Vagina (tissue), 2 donors: ENCODE measurements around the gene TDRD9. TPM values are rescaled to one million over a fixed set of nuclear protein-coding genes. Genes with fewer than 3 reads are reported as not detected.

Experiments used
- DNase-seq, 2 donors: peaks; one replicate each; pipeline ENCODE4 v3.0.0-alpha.2; 2017; ENCODE audit errors: extremely low spot score in 2 of 2
- H3K27ac ChIP-seq: fragments of 200-600 bp; sonication (generic); one replicate; pipeline ENCODE4 v1.5.1; 2019
- H3K27me3 ChIP-seq: fragments of 200-600 bp; sonication (generic); one replicate; pipeline ENCODE4 v1.5.1; 2019
- H3K36me3 ChIP-seq, 2 donors: fragments of 200-600 bp; sonication (generic); one replicate each; pipeline ENCODE4 v1.5.1; 2017 to 2019
- H3K4me1 ChIP-seq: fragments of 200-600 bp; sonication (generic); one replicate; pipeline ENCODE4 v1.5.1; 2019
- H3K4me3 ChIP-seq, 2 donors: fragments of 200-600 bp; sonication (generic); 1 replicate in 1 of 2; 2 replicates in 1 of 2; pipeline ENCODE4 v1.5.1; 2016 to 2019
- H3K9me3 ChIP-seq: fragments of 200-600 bp; sonication (generic); one replicate; pipeline ENCODE4 v1.5.1; 2019
- CTCF ChIP-seq, 3 experiments: fragments of 450-650 bp in 2 of 3; fragments of 200-600 bp in 1 of 3; sonication (generic) in 1 of 3; IDR thresholded peaks; one replicate each; pipeline ENCODE4 v1.5.1; 2017 to 2019; ENCODE audit warnings: antibody characterized with exemption in 3 of 3, mild to moderate bottlenecking in 2 of 3, moderate library complexity in 2 of 3
- POLR2A ChIP-seq, 2 donors: fragments of 450-650 bp; IDR thresholded peaks; one replicate each; pipeline ENCODE4 v1.6.1; 2017; ENCODE audit warnings: antibody characterized with exemption in 2 of 2, mild to moderate bottlenecking in 2 of 2, moderate library complexity in 2 of 2
- POLR2AphosphoS5 ChIP-seq, 2 donors: sonication (generic); formaldehyde crosslinking; IDR thresholded peaks; one replicate each; pipeline ENCODE4 v1.9.0; 2017; ENCODE audit warnings: antibody characterized with exemption in 2 of 2, mild to moderate bottlenecking in 2 of 2, low read depth in 1 of 2; ENCODE audit not compliant: insufficient read depth in 1 of 2
- intact Hi-C: fragments of 100-400 bp; cut with DNase I; formaldehyde crosslinking; loops from one replicate; pipeline ENCODE4 v1.15.1; 2023
- total RNA-seq: library from RNA; depleted of rRNA; stranded (reverse); fragments of >200 nt; gene quantifications from one replicate; pipeline ENCODE4 v1.2.3, GENCODE V29; 2016

TDRD9 gene
- total RNA-seq, 1 donor from 2014 or later = 0.74 TPM

DNA sequence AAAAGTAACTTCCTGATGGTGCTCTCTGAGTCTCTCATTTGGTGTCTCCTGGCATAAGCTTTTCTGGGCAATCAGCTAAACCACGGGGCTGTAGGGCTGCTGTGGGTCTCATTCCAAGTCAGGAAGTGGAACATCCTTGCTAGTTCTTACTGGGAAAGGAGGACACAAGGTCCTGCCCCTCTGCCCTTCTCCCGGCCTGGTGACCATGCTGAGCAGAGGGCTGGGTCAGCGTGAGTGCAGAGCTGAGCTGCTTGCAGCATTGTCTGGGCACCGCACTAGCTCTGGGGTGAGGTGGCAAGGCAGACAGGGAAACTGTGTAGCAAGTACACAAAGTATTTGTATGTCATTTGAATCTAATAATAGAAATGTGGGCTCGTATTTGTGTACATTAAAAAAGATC, 112.3 kb downstream of the TDRD9 start:
- intact Hi-C loops = no loop called here
- no peak for TF ChIP-seq POLR2A (IDR thresholded peaks at IDR 0.05)
- TF ChIP-seq CTCF (IDR thresholded peaks at IDR 0.05) = no peak
- TF ChIP-seq POLR2AphosphoS5 (IDR thresholded peaks at IDR 0.05; ENCODE audit: insufficient read depth in 1 of 2, low read depth in 1 of 2) = no peak
- no peak for DNase-seq
- H3K4me3 ChIP-seq = no peak overlapping the region
- H3K9me3 ChIP-seq = no peaks in the 10 kb centered on the region
- H3K27me3 ChIP-seq = no peaks in the 10 kb centered on the region
- H3K27ac ChIP-seq = no peak overlapping the region
- no peaks in the 10 kb centered on the region for H3K36me3 ChIP-seq
- H3K4me1 ChIP-seq = no peaks in the 10 kb centered on the region

GRCh38 chr14:104041430-104042104, 113.3 kb downstream of the TDRD9 start:
- no peaks in the 10 kb centered on the region for H3K4me1 ChIP-seq
- H3K27me3 ChIP-seq = no peaks in the 10 kb centered on the region
- H3K9me3 ChIP-seq = no peaks in the 10 kb centered on the region
- TF ChIP-seq POLR2AphosphoS5 (IDR thresholded peaks at IDR 0.05; ENCODE audit: insufficient read depth in 1 of 2, low read depth in 1 of 2) (no peak), CTCF (IDR thresholded peaks at IDR 0.05) (no peak), POLR2A (IDR thresholded peaks at IDR 0.05) (no peak)
- no peak overlapping the region for H3K27ac ChIP-seq
- intact Hi-C loops = no loop called here
- no peak for DNase-seq
- H3K4me3 ChIP-seq = no peak overlapping the region
- H3K36me3 ChIP-seq = no peaks in the 10 kb centered on the region

GRCh38 chr14:104044016-104044415, 115.8 kb downstream of the TDRD9 start:
- Histone ChIP-seq H3K9me3 (no peaks in the 10 kb centered on the region), H3K4me3 (no peak overlapping the region), H3K27ac (no peak overlapping the region), H3K4me1 (no peaks in the 10 kb centered on the region), H3K27me3 (no peaks in the 10 kb centered on the region), H3K36me3 (no peaks in the 10 kb centered on the region)
- TF ChIP-seq POLR2AphosphoS5 (IDR thresholded peaks at IDR 0.05; ENCODE audit: insufficient read depth in 1 of 2, low read depth in 1 of 2) = no peak
- TF ChIP-seq POLR2A (IDR thresholded peaks at IDR 0.05) = no peak
- no peak for TF ChIP-seq CTCF (IDR thresholded peaks at IDR 0.05)
- intact Hi-C loops = no loop called here
- DNase-seq = no peak

DNA sequence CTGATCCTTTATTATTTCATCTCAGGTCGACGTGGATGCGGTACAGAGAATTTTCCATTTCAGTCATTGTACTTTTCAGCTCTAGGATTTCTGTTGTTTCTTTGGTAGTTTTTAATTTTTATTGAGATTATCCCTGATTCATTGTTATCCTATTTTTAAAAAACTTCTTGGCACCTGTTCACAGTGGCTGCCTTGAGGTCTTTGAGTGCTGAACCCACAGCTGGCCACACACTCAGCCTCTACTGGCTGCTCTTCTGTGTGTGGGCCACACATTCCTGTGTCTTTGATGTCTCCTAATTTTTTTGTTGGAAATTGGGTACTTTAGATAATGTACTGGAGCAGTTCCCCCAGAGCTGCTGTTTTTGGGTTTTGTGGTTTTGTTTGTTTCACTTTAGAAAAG, 119.5 kb downstream of the TDRD9 start:
- Histone ChIP-seq H3K4me3 (no peak overlapping the region), H3K27ac (no peak overlapping the region), H3K4me1 (no peaks in the 10 kb centered on the region), H3K9me3 (no peaks in the 10 kb centered on the region), H3K27me3 (no peaks in the 10 kb centered on the region), H3K36me3 (no peaks in the 10 kb centered on the region)
- no peak for TF ChIP-seq POLR2A (IDR thresholded peaks at IDR 0.05)
- TF ChIP-seq CTCF (IDR thresholded peaks at IDR 0.05) = no peak
- no peak for TF ChIP-seq POLR2AphosphoS5 (IDR thresholded peaks at IDR 0.05; ENCODE audit: insufficient read depth in 1 of 2, low read depth in 1 of 2)
- intact Hi-C loops = no loop called here
- no peak for DNase-seq

- Histone ChIP-seq H3K27ac (no peak overlapping the region), H3K4me3 (no peak overlapping the region), H3K27me3 (no peaks in the 10 kb centered on the region), H3K9me3 (no peaks in the 10 kb centered on the region), H3K36me3 (no peaks in the 10 kb centered on the region), H3K4me1 (no peaks in the 10 kb centered on the region)
- intact Hi-C loops = no loop called here
- DNase-seq = no peak
- TF ChIP-seq CTCF (IDR thresholded peaks at IDR 0.05) (no peak), POLR2A (IDR thresholded peaks at IDR 0.05) (no peak), POLR2AphosphoS5 (IDR thresholded peaks at IDR 0.05; ENCODE audit: insufficient read depth in 1 of 2, low read depth in 1 of 2) (no peak)
These were observed 120.7 kb downstream of the TDRD9 start for GRCh38 chr14:104048758-104049507.
